Suppressor macrophage treated with lipopolysaccharide for 1 hour (primary cell): ENCODE results near the gene UMODL1.
A peak's percentile ranks its signal among the peaks of the same experiment; 100 is the strongest.

Experiments
- DNase-seq, 3 donors: peaks; one replicate each; pipeline ENCODE4 v3.0.0-alpha.2; 2020 to 2022

Gene UMODL1

GRCh38 chr21:42135386-42136052 is 64.4 kb downstream of the UMODL1 start:
- DNase-seq, result no peak

GRCh38 chr21:42137191-42137904 is 66.2 kb downstream of the UMODL1 start:
- no peak for DNase-seq

- peak in 1 of 3 donors; percentile 32 for DNase-seq
Measured at GRCh38 chr21:42140196-42140934, 69.2 kb downstream of the UMODL1 start.

- DNase-seq, result no peak
Measured at GRCh38 chr21:42141643-42142042, 70.5 kb downstream of the UMODL1 start.

GRCh38 chr21:42142141-42142540 is 71.0 kb downstream of the UMODL1 start:
- no peak for DNase-seq

- peak in 2 of 3 donors; percentile 46 to 49 for DNase-seq
Measured at GRCh38 chr21:42142627-42143026, 71.5 kb downstream of the UMODL1 start.

- DNase-seq, result peak; percentile 47 to 66 (median 47)
Measured at GRCh38 chr21:42143111-42143510, 72.0 kb downstream of the UMODL1 start.

GRCh38 chr21:42144221-42144620 is 73.1 kb downstream of the UMODL1 start:
- no peak for DNase-seq

- DNase-seq, result no peak
Measured at GRCh38 chr21:42144679-42145568, 73.8 kb downstream of the UMODL1 start.

GRCh38 chr21:42145569-42146272 is 74.6 kb downstream of the UMODL1 start:
- DNase-seq, result peak; percentile 73 to 86 (median 78)

- DNase-seq, result no peak
Measured at GRCh38 chr21:42146273-42146805, 75.2 kb downstream of the UMODL1 start.

GRCh38 chr21:42146821-42147220 is 75.7 kb downstream of the UMODL1 start:
- no peak for DNase-seq

- no peak for DNase-seq
Measured at GRCh38 chr21:42147386-42148020, 76.4 kb downstream of the UMODL1 start.

- no peak for DNase-seq
Measured at GRCh38 chr21:42148097-42148496, 77.0 kb downstream of the UMODL1 start.

- DNase-seq, result no peak
Measured at GRCh38 chr21:42148584-42148983, 77.5 kb downstream of the UMODL1 start.

- no peak for DNase-seq
Measured at GRCh38 chr21:42149656-42150473, 78.7 kb downstream of the UMODL1 start.

- no peak for DNase-seq
Measured at GRCh38 chr21:42150474-42151085, 79.5 kb downstream of the UMODL1 start.

GRCh38 chr21:42151148-42151947 is 80.2 kb downstream of the UMODL1 start:
- no peak for DNase-seq

GRCh38 chr21:42151948-42152220 is 80.8 kb downstream of the UMODL1 start:
- no peak for DNase-seq
